DOHH2 (cell line): ENCODE results near the gene METTL1.

Experiments used
- EZH2phosphoT487 ChIP-seq: fragments of 200-600 bp; sonication (generic); IDR thresholded peaks from 2 replicates; pipeline ENCODE4 v1.6.1; 2017; ENCODE audit warnings: borderline replicate concordance, mild to moderate bottlenecking, antibody characterized with exemption, low read length, moderate library complexity, mixed read lengths
- TF ChIP-seq, protein P1 (sequence below): fragments of 200-600 bp; sonication (generic); IDR thresholded peaks from one replicate; pipeline ENCODE4 v1.5.1; 2014; ENCODE audit warnings: antibody characterized with exemption, mild to moderate bottlenecking, low read depth, low read length; ENCODE audit not compliant: poor library complexity, severe bottlenecking

DNA sequence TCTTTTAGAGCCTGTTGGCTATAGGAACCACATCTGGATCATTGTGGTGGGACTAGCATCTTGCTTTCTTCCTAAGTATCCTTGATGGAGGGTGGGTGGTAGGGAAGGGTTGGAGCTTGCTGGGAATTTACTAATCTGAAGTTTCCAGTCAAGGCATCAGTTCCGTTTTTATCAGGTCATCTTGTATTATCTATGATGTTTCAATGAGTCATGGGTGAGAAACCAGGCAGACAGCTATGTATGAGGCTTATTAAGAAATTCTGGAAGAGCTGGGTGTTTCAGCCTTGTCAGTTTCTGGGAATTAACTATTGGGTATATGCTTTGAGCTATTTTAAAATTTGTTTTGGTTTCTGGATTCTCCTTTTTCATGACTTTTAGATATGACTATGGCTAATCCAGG lies 22.0 kb upstream of the METTL1 start:
- TF ChIP-seq EZH2phosphoT487, result no peak
- TF ChIP-seq, protein P1, sequence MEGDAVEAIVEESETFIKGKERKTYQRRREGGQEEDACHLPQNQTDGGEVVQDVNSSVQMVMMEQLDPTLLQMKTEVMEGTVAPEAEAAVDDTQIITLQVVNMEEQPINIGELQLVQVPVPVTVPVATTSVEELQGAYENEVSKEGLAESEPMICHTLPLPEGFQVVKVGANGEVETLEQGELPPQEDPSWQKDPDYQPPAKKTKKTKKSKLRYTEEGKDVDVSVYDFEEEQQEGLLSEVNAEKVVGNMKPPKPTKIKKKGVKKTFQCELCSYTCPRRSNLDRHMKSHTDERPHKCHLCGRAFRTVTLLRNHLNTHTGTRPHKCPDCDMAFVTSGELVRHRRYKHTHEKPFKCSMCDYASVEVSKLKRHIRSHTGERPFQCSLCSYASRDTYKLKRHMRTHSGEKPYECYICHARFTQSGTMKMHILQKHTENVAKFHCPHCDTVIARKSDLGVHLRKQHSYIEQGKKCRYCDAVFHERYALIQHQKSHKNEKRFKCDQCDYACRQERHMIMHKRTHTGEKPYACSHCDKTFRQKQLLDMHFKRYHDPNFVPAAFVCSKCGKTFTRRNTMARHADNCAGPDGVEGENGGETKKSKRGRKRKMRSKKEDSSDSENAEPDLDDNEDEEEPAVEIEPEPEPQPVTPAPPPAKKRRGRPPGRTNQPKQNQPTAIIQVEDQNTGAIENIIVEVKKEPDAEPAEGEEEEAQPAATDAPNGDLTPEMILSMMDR, result no peak
